PFSK-1 (cell line): ENCODE results near the gene ARHGEF4.

Source experiments
- POLR2AphosphoS5 ChIP-seq: IDR thresholded peaks from 2 replicates; pipeline ENCODE4 v1.6.1; 2012; ENCODE audit warnings: low read depth, mild to moderate bottlenecking, control low read depth, low read length, moderate library complexity
- SIN3A ChIP-seq: IDR thresholded peaks from 2 replicates; pipeline ENCODE4 v1.6.1; 2012; ENCODE audit warnings: mild to moderate bottlenecking, low read length, moderate library complexity, borderline replicate concordance; ENCODE audit not compliant: insufficient read depth
- TF ChIP-seq, protein P1 (sequence below), 2 experiments: IDR thresholded peaks; 2 replicates each; pipeline versions ENCODE4 v1.6.1 to v1.8.0; 2011 to 2012; ENCODE audit warnings: low read depth in 2 of 2, low read length in 2 of 2, control low read depth in 1 of 2, inconsistent platforms in 1 of 2, mild to moderate bottlenecking in 1 of 2, moderate library complexity in 1 of 2; ENCODE audit not compliant: insufficient read depth in 1 of 2

DNA sequence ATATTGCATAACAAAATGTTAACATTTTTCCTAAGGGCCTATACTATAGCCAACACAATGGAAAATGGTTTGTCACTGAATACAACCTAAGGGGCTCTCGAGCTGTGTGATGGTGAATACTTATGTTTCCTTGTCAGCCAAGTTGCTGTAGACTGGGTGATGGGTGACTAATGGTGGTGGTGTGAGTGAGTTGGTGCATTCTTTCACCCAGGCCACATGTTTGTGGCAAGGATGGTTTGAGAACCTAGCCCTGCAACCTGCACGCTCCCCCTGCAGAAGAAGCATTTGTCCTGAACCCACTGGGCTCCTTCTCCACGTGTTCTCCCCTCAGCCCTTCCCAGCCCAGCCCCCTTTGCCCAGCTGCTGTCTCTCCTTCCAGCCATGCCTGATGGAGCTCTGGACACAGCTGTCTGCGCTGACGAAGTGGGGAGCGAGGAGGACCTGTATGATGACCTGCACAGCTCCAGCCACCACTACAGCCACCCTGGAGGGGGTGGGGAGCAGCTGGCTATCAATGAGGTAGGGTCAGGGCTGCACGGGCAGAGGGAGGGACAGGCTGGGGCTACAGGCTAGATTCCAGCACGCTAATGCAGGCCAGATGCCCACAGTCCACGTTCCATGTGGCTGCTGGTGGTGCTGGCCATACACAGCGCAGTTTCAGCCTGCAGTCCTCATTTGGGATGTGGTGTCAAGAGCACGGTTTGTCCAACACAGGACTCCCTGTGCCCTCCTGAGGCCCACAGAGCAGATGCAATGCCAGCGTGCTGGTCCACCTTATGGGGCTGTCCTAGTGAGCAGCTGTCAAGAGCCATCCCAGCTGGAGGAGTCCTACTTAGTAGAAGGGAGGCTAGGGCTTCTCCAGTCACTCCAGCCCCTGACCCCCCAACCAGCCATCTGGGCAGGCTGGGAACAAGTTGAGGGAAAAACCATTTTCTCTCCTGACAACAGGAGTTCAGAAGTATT is 191.1 kb downstream of the ARHGEF4 start:
- TF ChIP-seq SIN3A: no peak
- TF ChIP-seq, protein P1, sequence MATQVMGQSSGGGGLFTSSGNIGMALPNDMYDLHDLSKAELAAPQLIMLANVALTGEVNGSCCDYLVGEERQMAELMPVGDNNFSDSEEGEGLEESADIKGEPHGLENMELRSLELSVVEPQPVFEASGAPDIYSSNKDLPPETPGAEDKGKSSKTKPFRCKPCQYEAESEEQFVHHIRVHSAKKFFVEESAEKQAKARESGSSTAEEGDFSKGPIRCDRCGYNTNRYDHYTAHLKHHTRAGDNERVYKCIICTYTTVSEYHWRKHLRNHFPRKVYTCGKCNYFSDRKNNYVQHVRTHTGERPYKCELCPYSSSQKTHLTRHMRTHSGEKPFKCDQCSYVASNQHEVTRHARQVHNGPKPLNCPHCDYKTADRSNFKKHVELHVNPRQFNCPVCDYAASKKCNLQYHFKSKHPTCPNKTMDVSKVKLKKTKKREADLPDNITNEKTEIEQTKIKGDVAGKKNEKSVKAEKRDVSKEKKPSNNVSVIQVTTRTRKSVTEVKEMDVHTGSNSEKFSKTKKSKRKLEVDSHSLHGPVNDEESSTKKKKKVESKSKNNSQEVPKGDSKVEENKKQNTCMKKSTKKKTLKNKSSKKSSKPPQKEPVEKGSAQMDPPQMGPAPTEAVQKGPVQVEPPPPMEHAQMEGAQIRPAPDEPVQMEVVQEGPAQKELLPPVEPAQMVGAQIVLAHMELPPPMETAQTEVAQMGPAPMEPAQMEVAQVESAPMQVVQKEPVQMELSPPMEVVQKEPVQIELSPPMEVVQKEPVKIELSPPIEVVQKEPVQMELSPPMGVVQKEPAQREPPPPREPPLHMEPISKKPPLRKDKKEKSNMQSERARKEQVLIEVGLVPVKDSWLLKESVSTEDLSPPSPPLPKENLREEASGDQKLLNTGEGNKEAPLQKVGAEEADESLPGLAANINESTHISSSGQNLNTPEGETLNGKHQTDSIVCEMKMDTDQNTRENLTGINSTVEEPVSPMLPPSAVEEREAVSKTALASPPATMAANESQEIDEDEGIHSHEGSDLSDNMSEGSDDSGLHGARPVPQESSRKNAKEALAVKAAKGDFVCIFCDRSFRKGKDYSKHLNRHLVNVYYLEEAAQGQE (IDR thresholded peaks at IDR 0.05; ENCODE audit: insufficient read depth in 1 of 2, low read depth in 2 of 2, low read length in 2 of 2): no peak
- TF ChIP-seq POLR2AphosphoS5: no peak
